Fibroblast of skin of left biceps (primary cell): ENCODE results near the gene PBLD.
"Not testable (repeated sequence)": the region's sequence is repeated elsewhere in the genome, so short reads cannot be mapped to it uniquely, and the experiment has no call there.

ENCODE experiments used
- DNase-seq, 2 experiments: peaks; one replicate each; pipeline ENCODE4 v3.0.0-alpha.2; 2013; ENCODE audit warnings: low read depth in 2 of 2

The PBLD gene

GRCh38 chr10:68280758-68281157 is 52.0 kb downstream of the PBLD start:
- no peak for DNase-seq

GRCh38 chr10:68278906-68279753 is 53.6 kb downstream of the PBLD start:
- not testable (repeated sequence) for DNase-seq

- DNase-seq: not testable (repeated sequence)
Measured at GRCh38 chr10:68277814-68278213, 54.9 kb downstream of the PBLD start.

- DNase-seq: no peak
Measured at GRCh38 chr10:68276224-68276623, 56.5 kb downstream of the PBLD start.

GRCh38 chr10:68275600-68276126 is 57.1 kb downstream of the PBLD start:
- no peak for DNase-seq

GRCh38 chr10:68272833-68273232 is 59.9 kb downstream of the PBLD start:
- no peak for DNase-seq

GRCh38 chr10:68271196-68271882 is 61.4 kb downstream of the PBLD start:
- DNase-seq: no peak

- no peak for DNase-seq
Measured at GRCh38 chr10:68269562-68270290, 63.0 kb downstream of the PBLD start.

GRCh38 chr10:68261132-68261856 is 71.4 kb downstream of the PBLD start:
- DNase-seq: no peak

- DNase-seq: no peak
Measured at GRCh38 chr10:68253346-68253745, 79.4 kb downstream of the PBLD start.

- DNase-seq: no peak
Measured at GRCh38 chr10:68251625-68252495, 80.9 kb downstream of the PBLD start.

GRCh38 chr10:68251151-68251550 is 81.6 kb downstream of the PBLD start:
- DNase-seq: no peak

GRCh38 chr10:68249297-68249696 is 83.4 kb downstream of the PBLD start:
- DNase-seq: no peak

GRCh38 chr10:68247931-68248330 is 84.8 kb downstream of the PBLD start:
- DNase-seq: no peak

- not testable (repeated sequence) for DNase-seq
Measured at GRCh38 chr10:68246397-68246796, 86.3 kb downstream of the PBLD start.

GRCh38 chr10:68242051-68242450 is 90.7 kb downstream of the PBLD start:
- DNase-seq: no peak

- no peak for DNase-seq
Measured at GRCh38 chr10:68239596-68240150, 93.1 kb downstream of the PBLD start.

GRCh38 chr10:68239069-68239468 is 93.7 kb downstream of the PBLD start:
- DNase-seq: no peak

GRCh38 chr10:68238371-68238770 is 94.4 kb downstream of the PBLD start:
- no peak for DNase-seq

- no peak for DNase-seq
Measured at GRCh38 chr10:68237173-68237572, 95.6 kb downstream of the PBLD start.
